Measurements from ENCODE around the gene HLF. TPM values are rescaled to one million over a fixed set of nuclear protein-coding genes. Genes with fewer than 3 reads are reported as not detected.

Gene HLF
- polyA plus RNA-seq, 4 donors: 0.31 to 2.3 (median 0.61) TPM

DNA sequence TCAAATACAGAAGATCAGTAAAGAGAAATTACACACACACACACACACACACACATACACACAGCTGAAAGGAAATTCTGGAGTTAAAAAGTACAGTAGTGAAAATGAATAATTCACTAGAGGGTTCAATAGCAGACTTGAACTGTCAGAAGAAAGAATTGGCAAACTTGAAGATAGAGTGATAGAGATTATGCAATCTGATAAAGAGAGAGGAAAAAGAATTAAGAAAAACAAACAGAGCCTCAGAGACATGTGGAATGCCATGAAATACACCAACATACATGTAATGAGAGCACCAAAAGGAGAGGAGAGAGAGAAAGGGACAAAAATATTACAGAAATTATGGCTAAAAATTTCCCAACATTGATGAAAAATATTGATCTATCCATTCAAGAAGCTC is 96.2 kb downstream of the HLF start:
- Histone ChIP-seq H3K36me3 (ENCODE audit: control insufficient read depth in 3 of 3, insufficient read depth in 2 of 3, low read depth in 1 of 3, low read length in 3 of 3) (no peaks in the 10 kb centered on the region), H3K4me3 (ENCODE audit: low read depth in 1 of 3, low read length in 3 of 3) (no peak overlapping the region), H3K9me3 (ENCODE audit: control insufficient read depth in 2 of 2, insufficient read depth in 1 of 2, low read depth in 1 of 2, low read length in 1 of 2) (no peaks in the 10 kb centered on the region), H3K27me3 (ENCODE audit: control insufficient read depth in 3 of 3, insufficient read depth in 3 of 3, low read length in 3 of 3) (no peaks in the 10 kb centered on the region), H3K27ac (ENCODE audit: low read depth in 1 of 3, low read length in 2 of 3) (no peak overlapping the region), H3K4me1 (ENCODE audit: control insufficient read depth in 3 of 3, insufficient read depth in 2 of 3, low read depth in 1 of 3, low read length in 2 of 3) (no peaks in the 10 kb centered on the region)
- FAIRE-seq: no peak
- DNase-seq: no peak

DNA sequence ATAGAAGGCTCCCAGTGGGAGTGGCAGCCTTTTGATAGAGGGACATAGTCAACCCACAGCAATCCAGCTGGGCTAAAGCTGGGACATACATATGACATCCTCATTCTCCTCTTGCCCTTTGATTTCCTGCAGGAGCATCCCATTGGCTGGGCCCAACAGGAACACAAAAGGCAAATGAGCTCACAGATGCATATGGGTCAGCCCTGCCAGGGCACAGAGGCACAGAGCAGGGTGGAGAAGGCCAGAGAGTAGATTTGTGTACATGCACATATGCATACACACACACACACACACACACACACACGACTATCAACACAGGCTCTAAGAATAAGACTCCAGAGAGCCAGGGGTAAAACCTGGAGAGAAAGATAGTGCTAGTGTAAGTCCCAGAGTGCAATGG is 98.3 kb downstream of the HLF start:
- WGBS, 3 donors: 67 to 85% (median 75%) methylated on average over 1 of the region's 1 CpG
- no peak overlapping the region for H3K4me3 ChIP-seq (ENCODE audit: low read depth in 1 of 3, low read length in 3 of 3)
- FAIRE-seq: no peak
- H3K27me3 ChIP-seq (ENCODE audit: control insufficient read depth in 3 of 3, insufficient read depth in 3 of 3, low read length in 3 of 3): no peaks in the 10 kb centered on the region
- H3K4me1 ChIP-seq (ENCODE audit: control insufficient read depth in 3 of 3, insufficient read depth in 2 of 3, low read depth in 1 of 3, low read length in 2 of 3): no peaks in the 10 kb centered on the region
- DNase-seq: no peak
- H3K27ac ChIP-seq (ENCODE audit: low read depth in 1 of 3, low read length in 2 of 3): no peak overlapping the region
- H3K9me3 ChIP-seq (ENCODE audit: control insufficient read depth in 2 of 2, insufficient read depth in 1 of 2, low read depth in 1 of 2, low read length in 1 of 2): no peaks in the 10 kb centered on the region
- H3K36me3 ChIP-seq (ENCODE audit: control insufficient read depth in 3 of 3, insufficient read depth in 2 of 3, low read depth in 1 of 3, low read length in 3 of 3): no peaks in the 10 kb centered on the region

DNA sequence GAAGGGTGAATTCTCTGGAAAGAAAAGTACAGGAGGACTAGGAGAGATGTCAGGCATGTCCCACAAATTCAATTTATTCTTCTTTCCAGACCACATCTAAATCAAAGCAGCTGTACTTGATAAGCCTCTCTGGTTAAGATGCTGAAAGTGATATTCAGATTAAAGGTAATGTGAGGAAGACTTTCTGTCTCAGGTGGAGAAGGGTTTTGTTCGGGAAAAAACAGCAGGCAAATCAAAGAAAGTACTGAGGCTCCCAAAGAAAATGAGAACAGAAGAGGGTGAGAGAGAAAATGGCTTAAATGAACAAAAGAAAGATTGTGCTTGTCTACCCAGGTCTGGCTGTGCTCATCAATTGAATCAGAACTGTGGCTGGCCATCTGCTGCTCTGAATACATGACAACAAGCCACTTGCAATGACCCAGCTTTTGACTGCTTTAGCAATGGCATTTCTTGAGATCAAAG is 101.3 kb downstream of the HLF start:
- Histone ChIP-seq H3K9me3 (ENCODE audit: control insufficient read depth in 2 of 2, insufficient read depth in 1 of 2, low read depth in 1 of 2, low read length in 1 of 2) (peaks cover 0 to under 1% of the 10 kb centered on the region in 2 donors), H3K27ac (ENCODE audit: low read depth in 1 of 3, low read length in 2 of 3) (no peak overlapping the region), H3K4me1 (ENCODE audit: control insufficient read depth in 3 of 3, insufficient read depth in 2 of 3, low read depth in 1 of 3, low read length in 2 of 3) (no peaks in the 10 kb centered on the region), H3K27me3 (ENCODE audit: control insufficient read depth in 3 of 3, insufficient read depth in 3 of 3, low read length in 3 of 3) (no peaks in the 10 kb centered on the region), H3K36me3 (ENCODE audit: control insufficient read depth in 3 of 3, insufficient read depth in 2 of 3, low read depth in 1 of 3, low read length in 3 of 3) (no peaks in the 10 kb centered on the region), H3K4me3 (ENCODE audit: low read depth in 1 of 3, low read length in 3 of 3) (no peak overlapping the region)
- DNase-seq (no peak), FAIRE-seq (no peak)
- 86 to 88% (median 87%) methylated on average over 1 of the region's 1 CpG for WGBS, 3 donors

DNA sequence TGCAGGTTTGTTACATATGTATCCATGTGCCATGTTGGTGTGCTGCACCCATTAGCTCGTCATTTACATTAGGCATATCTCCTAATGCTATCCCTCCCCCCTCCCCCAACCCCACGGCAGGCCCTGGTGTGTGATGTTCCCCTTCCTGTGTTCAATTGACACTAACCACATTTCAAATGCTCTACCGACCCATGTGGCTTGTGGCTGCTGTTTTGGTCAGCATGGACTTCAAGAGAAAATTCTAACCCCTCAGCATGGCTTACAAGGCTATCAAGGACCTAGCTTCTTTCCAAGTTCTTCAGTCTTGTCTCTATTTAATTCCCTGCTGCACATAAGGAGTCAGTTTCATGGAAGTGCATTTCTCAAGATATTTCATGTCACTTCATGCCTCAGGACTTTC is 103.9 kb downstream of the HLF start:
- FAIRE-seq (no peak), DNase-seq (no peak)
- H3K9me3 ChIP-seq (ENCODE audit: control insufficient read depth in 2 of 2, insufficient read depth in 1 of 2, low read depth in 1 of 2, low read length in 1 of 2): peaks cover 0 to 13% of the 10 kb centered on the region in 2 donors
- H3K4me1 ChIP-seq (ENCODE audit: control insufficient read depth in 3 of 3, insufficient read depth in 2 of 3, low read depth in 1 of 3, low read length in 2 of 3): no peaks in the 10 kb centered on the region
- H3K27me3 ChIP-seq (ENCODE audit: control insufficient read depth in 3 of 3, insufficient read depth in 3 of 3, low read length in 3 of 3): no peaks in the 10 kb centered on the region
- 42 to 67% (median 50%) methylated on average over 3 of the region's 3 CpGs for WGBS, 3 donors
- no peak overlapping the region for H3K27ac ChIP-seq (ENCODE audit: low read depth in 1 of 3, low read length in 2 of 3)
- H3K4me3 ChIP-seq (ENCODE audit: low read depth in 1 of 3, low read length in 3 of 3): no peak overlapping the region
- no peaks in the 10 kb centered on the region for H3K36me3 ChIP-seq (ENCODE audit: control insufficient read depth in 3 of 3, insufficient read depth in 2 of 3, low read depth in 1 of 3, low read length in 3 of 3)

Other genes with a start within 250 kb of the HLF start
- gene MMD, start 156.9 kb downstream of the HLF start, polyA plus RNA-seq: 10 to 100 TPM in 2 of 4 donors, 1 to 10 TPM in 2; 4.0 to 12.5 (median 10.3) TPM
- not detected for gene SMIM36, start 246.5 kb downstream of the HLF start, polyA plus RNA-seq